ENCODE measurements around the gene SMG7.

- TF ChIP-seq CTCF (IDR thresholded peaks at IDR 0.05) (no peak), POLR2AphosphoS5 (IDR thresholded peaks at IDR 0.05) (no peak)
Observed at GRCh38 chr1:183598386-183598785, 126.1 kb downstream of the SMG7 start.

All from prostate gland (tissue), 2 donors.